Small intestine (tissue), 7 donors: Measurements from ENCODE around the gene TSGA10IP. TPM values are rescaled to one million over a fixed set of nuclear protein-coding genes. Genes with fewer than 3 reads are reported as not detected.

Experiments used
- DNase-seq, 2 donors: peaks; one replicate each; pipeline versions ENCODE4 v3.0.0 to v3.0.0-alpha.2; 2013
- FAIRE-seq: peaks from 2 replicates; lab custom pipeline; 2012; peaks lifted over from hg19 to GRCh38; lab: Jason Lieb, UNC
- H3K27ac ChIP-seq, 3 donors: one replicate each; pipeline ENCODE4 v1.5.1; 2013; ENCODE audit warnings: low read length in 2 of 3, mild to moderate bottlenecking in 2 of 3, control low read depth in 1 of 3, inconsistent platforms in 1 of 3, low read depth in 1 of 3, moderate library complexity in 1 of 3
- H3K27me3 ChIP-seq, 3 donors: one replicate each; pipeline ENCODE4 v1.6.1; 2013; ENCODE audit warnings: low read length in 3 of 3, inconsistent platforms in 1 of 3; ENCODE audit not compliant: control insufficient read depth in 3 of 3, insufficient read depth in 3 of 3
- H3K36me3 ChIP-seq, 3 donors: one replicate each; pipeline ENCODE4 v1.6.1; 2013; ENCODE audit warnings: low read length in 3 of 3, inconsistent platforms in 1 of 3, low read depth in 1 of 3, mild to moderate bottlenecking in 1 of 3, moderate library complexity in 1 of 3; ENCODE audit not compliant: control insufficient read depth in 3 of 3, insufficient read depth in 2 of 3
- H3K4me1 ChIP-seq, 3 donors: one replicate each; pipeline ENCODE4 v1.6.1; 2013; ENCODE audit warnings: low read length in 2 of 3, inconsistent platforms in 1 of 3, low read depth in 1 of 3, mild to moderate bottlenecking in 1 of 3, moderate library complexity in 1 of 3; ENCODE audit not compliant: control insufficient read depth in 3 of 3, insufficient read depth in 2 of 3
- H3K4me3 ChIP-seq, 3 donors: one replicate each; pipeline ENCODE4 v1.5.1; 2013; ENCODE audit warnings: low read length in 3 of 3, control low read depth in 1 of 3, inconsistent platforms in 1 of 3, low read depth in 1 of 3, mild to moderate bottlenecking in 1 of 3, moderate library complexity in 1 of 3
- H3K9me3 ChIP-seq, 2 donors: one replicate each; pipeline ENCODE4 v1.6.1; 2013; ENCODE audit warnings: low read depth in 1 of 2, low read length in 1 of 2; ENCODE audit not compliant: control insufficient read depth in 2 of 2, insufficient read depth in 1 of 2
- WGBS, 3 donors: extraction: QIAGEN DNeasy Blood & Tissue Kit; methylation state at CpG; one replicate each; pipeline ENCODE4 v1.1.7; 2013; 5-methylcytosine and 5-hydroxymethylcytosine counted together
- polyA plus RNA-seq, 4 donors: library from polyadenylated mRNA; stranded (reverse) in 3 of 4; unstranded in 1 of 4; fragments of 200-250 nt in 3 of 4; fragments of 120-200 nt in 1 of 4; gene quantifications; one replicate each; pipeline versions ENCODE4 v1.2.1 to v1.2.3, GENCODE V29; 2013
- donor health status: healthy with polysubstance abuse.
- donor health status: control.
- donor health status: control.
- donor health status: Bipolar disorder and iron deficiency.
- donor health status: healthy.

Gene TSGA10IP
- polyA plus RNA-seq, 4 donors: 0.07 TPM; not detected in 3

GRCh38 chr11:65968600-65969482 is 23.6 kb downstream of the TSGA10IP start:
- Histone ChIP-seq H3K4me1 (no peaks in the 10 kb centered on the region), H3K4me3 (no peak overlapping the region), H3K9me3 (no peaks in the 10 kb centered on the region), H3K27me3 (no peaks in the 10 kb centered on the region), H3K36me3 (peaks cover 29 to 83% (median 29%) of the 10 kb centered on the region in 3 donors), H3K27ac (no peak overlapping the region)
- FAIRE-seq (no peak), DNase-seq (no peak)
- 73 to 85% (median 75%) methylated on average over 12 to 15 of the region's 15 CpGs for WGBS, 3 donors

DNA sequence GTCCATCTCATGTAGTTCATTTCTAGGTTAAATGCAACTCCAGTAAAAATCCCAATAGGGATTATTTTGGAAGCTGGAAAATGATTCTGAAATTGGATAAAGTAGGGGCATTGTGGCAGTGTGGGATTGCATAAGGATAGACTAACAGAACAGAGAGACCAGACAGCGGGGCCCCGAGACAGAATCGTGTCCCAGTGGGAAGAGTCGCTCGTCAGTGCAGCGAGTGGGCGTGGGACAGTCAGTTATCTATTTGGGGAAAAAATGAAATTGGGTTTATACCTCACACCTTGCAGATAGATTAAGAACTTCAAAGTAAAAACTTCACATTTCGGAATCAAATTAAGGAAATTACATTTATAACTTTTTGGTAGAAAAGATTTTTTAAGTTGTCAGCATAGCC is 26.8 kb downstream of the TSGA10IP start:
- WGBS, 3 donors: 96 to 98% (median 97%) methylated on average over 8 of the region's 8 CpGs
- Histone ChIP-seq H3K4me1 (no peaks in the 10 kb centered on the region), H3K4me3 (no peak overlapping the region), H3K27ac (no peak overlapping the region), H3K27me3 (no peaks in the 10 kb centered on the region), H3K9me3 (no peaks in the 10 kb centered on the region), H3K36me3 (peaks cover 8 to 78% (median 22%) of the 10 kb centered on the region in 3 donors)
- no peak for DNase-seq
- no peak for FAIRE-seq

GRCh38 chr11:65973439-65974110 is 28.3 kb downstream of the TSGA10IP start:
- Histone ChIP-seq H3K4me3 (no peak overlapping the region), H3K27me3 (no peaks in the 10 kb centered on the region), H3K36me3 (peaks cover 13 to 78% (median 26%) of the 10 kb centered on the region in 3 donors), H3K27ac (no peak overlapping the region), H3K4me1 (no peaks in the 10 kb centered on the region), H3K9me3 (no peaks in the 10 kb centered on the region)
- FAIRE-seq (no peak), DNase-seq (no peak)
- WGBS, 3 donors: 93 to 96% (median 95%) methylated on average over 13 of the region's 13 CpGs

- H3K9me3 ChIP-seq: no peaks in the 10 kb centered on the region
- 90 to 96% (median 96%) methylated on average over 9 of the region's 9 CpGs for WGBS, 3 donors
- no peak overlapping the region for H3K27ac ChIP-seq
- DNase-seq (no peak), FAIRE-seq (no peak)
- H3K27me3 ChIP-seq: no peaks in the 10 kb centered on the region
- H3K4me1 ChIP-seq: no peaks in the 10 kb centered on the region
- no peak overlapping the region for H3K4me3 ChIP-seq
- H3K36me3 ChIP-seq: peaks cover 21 to 73% (median 27%) of the 10 kb centered on the region in 3 donors
Observed at GRCh38 chr11:65975771-65976170, 30.5 kb downstream of the TSGA10IP start.

GRCh38 chr11:65976216-65977176 is 31.2 kb downstream of the TSGA10IP start:
- Histone ChIP-seq H3K27ac (no peak overlapping the region), H3K4me3 (no peak overlapping the region), H3K27me3 (no peaks in the 10 kb centered on the region), H3K36me3 (peaks cover 21 to 70% (median 27%) of the 10 kb centered on the region in 3 donors), H3K4me1 (no peaks in the 10 kb centered on the region), H3K9me3 (no peaks in the 10 kb centered on the region)
- FAIRE-seq: no peak
- DNase-seq: no peak
- 85 to 87% (median 87%) methylated on average over 42 to 43 of the region's 43 CpGs for WGBS, 3 donors

GRCh38 chr11:65977621-65978390 is 32.5 kb downstream of the TSGA10IP start:
- Histone ChIP-seq H3K4me3 (no peak overlapping the region), H3K4me1 (no peaks in the 10 kb centered on the region), H3K27ac (no peak overlapping the region), H3K27me3 (no peaks in the 10 kb centered on the region), H3K9me3 (no peaks in the 10 kb centered on the region), H3K36me3 (peaks cover 21 to 66% (median 27%) of the 10 kb centered on the region in 3 donors)
- no peak for FAIRE-seq
- DNase-seq: no peak
- 89 to 93% (median 89%) methylated on average over 28 to 29 of the region's 29 CpGs for WGBS, 3 donors

GRCh38 chr11:65978391-65979238 is 33.3 kb downstream of the TSGA10IP start:
- H3K36me3 ChIP-seq: peaks cover 21 to 59% (median 27%) of the 10 kb centered on the region in 3 donors
- no peak overlapping the region for H3K27ac ChIP-seq
- H3K4me1 ChIP-seq: no peaks in the 10 kb centered on the region
- no peaks in the 10 kb centered on the region for H3K27me3 ChIP-seq
- no peaks in the 10 kb centered on the region for H3K9me3 ChIP-seq
- DNase-seq (no peak), FAIRE-seq (no peak)
- WGBS, 3 donors: 90 to 92% (median 91%) methylated on average over 29 to 34 of the region's 34 CpGs
- no peak overlapping the region for H3K4me3 ChIP-seq
